H9 (cell line): ENCODE results near the gene SLC18B1. TPM values are rescaled to one million over a fixed set of nuclear protein-coding genes. Genes with fewer than 3 reads are reported as not detected.

ENCODE experiments used
- DNase-seq: peaks from one replicate; pipeline ENCODE4 v3.0.0-alpha.2; 2017
- H2AFZ ChIP-seq: one replicate; pipeline ENCODE4 v1.6.1; 2013; ENCODE audit warnings: mild to moderate bottlenecking, low read length, control low read depth, moderate library complexity
- H2AK5ac ChIP-seq: 2 replicates; pipeline ENCODE4 v1.6.1; 2013; ENCODE audit warnings: low read length, control low read depth, mixed read lengths; ENCODE audit not compliant: insufficient read length
- H2BK120ac ChIP-seq: one replicate; pipeline ENCODE4 v1.6.1; 2013; ENCODE audit warnings: low read depth, mild to moderate bottlenecking, low read length, control low read depth, inconsistent platforms; ENCODE audit not compliant: poor library complexity, severe bottlenecking
- H2BK12ac ChIP-seq: 2 replicates; pipeline ENCODE4 v1.6.1; 2013; ENCODE audit warnings: low read length, control low read depth, mixed read lengths, low read depth; ENCODE audit not compliant: insufficient read length
- H2BK15ac ChIP-seq: 2 replicates; pipeline ENCODE4 v1.6.1; 2013; ENCODE audit warnings: low read depth, low read length, control low read depth
- H2BK20ac ChIP-seq: one replicate; pipeline ENCODE4 v1.6.1; 2013; ENCODE audit warnings: low read depth, mild to moderate bottlenecking, low read length, control low read depth, inconsistent platforms; ENCODE audit not compliant: poor library complexity, severe bottlenecking
- H2BK5ac ChIP-seq: 2 replicates; pipeline ENCODE4 v1.6.1; 2013; ENCODE audit warnings: low read length, control low read depth, mixed read lengths; ENCODE audit not compliant: insufficient read length
- H3K14ac ChIP-seq: 2 replicates; pipeline ENCODE4 v1.6.1; 2013; ENCODE audit warnings: low read length, control low read depth; ENCODE audit not compliant: insufficient read depth
- H3K18ac ChIP-seq: 2 replicates; pipeline ENCODE4 v1.6.1; 2013; ENCODE audit warnings: low read depth, mild to moderate bottlenecking, mixed read lengths, low read length, control low read depth; ENCODE audit not compliant: insufficient read length
- H3K23ac ChIP-seq: 2 replicates; pipeline ENCODE4 v1.6.1; 2013; ENCODE audit warnings: low read length, control low read depth, mixed read lengths, low read depth; ENCODE audit not compliant: insufficient read length
- H3K23me2 ChIP-seq: 2 replicates; pipeline ENCODE4 v1.6.1; 2013; ENCODE audit warnings: low read depth, mild to moderate bottlenecking, mixed read lengths, low read length, control low read depth; ENCODE audit not compliant: insufficient read length, poor library complexity, severe bottlenecking
- H3K27ac ChIP-seq: 2 replicates; pipeline ENCODE4 v1.5.1; 2013; ENCODE audit warnings: low read length, control low read depth, mixed read lengths, low read depth; ENCODE audit not compliant: insufficient read length
- H3K27me3 ChIP-seq: 2 replicates; pipeline ENCODE4 v1.6.1; 2013; ENCODE audit warnings: low read length, control low read depth, inconsistent platforms; ENCODE audit not compliant: insufficient read depth
- H3K4ac ChIP-seq: 2 replicates; pipeline ENCODE4 v1.6.1; 2013; ENCODE audit warnings: low read depth, mild to moderate bottlenecking, control low read depth, inconsistent platforms, low read length, moderate library complexity
- H3K4me1 ChIP-seq: 2 replicates; pipeline ENCODE4 v1.6.1; 2013; ENCODE audit warnings: low read length, control low read depth, inconsistent platforms; ENCODE audit not compliant: insufficient read depth
- H3K4me2 ChIP-seq: 2 replicates; pipeline ENCODE4 v1.6.1; 2013; ENCODE audit warnings: low read length, control low read depth, mixed read lengths; ENCODE audit not compliant: insufficient read length, insufficient read depth
- H3K56ac ChIP-seq: 2 replicates; pipeline ENCODE4 v1.6.1; 2013; ENCODE audit warnings: low read depth, mild to moderate bottlenecking, mixed read lengths, low read length, control low read depth; ENCODE audit not compliant: insufficient read length
- H3K79me1 ChIP-seq: 2 replicates; pipeline ENCODE4 v1.6.1; 2013; ENCODE audit warnings: low read depth, mild to moderate bottlenecking, moderate library complexity, low read length, control low read depth, inconsistent platforms; ENCODE audit not compliant: insufficient read depth, poor library complexity, severe bottlenecking
- H3K79me2 ChIP-seq: 2 replicates; pipeline ENCODE4 v1.6.1; 2013; ENCODE audit warnings: low read length, control low read depth, inconsistent platforms; ENCODE audit not compliant: insufficient read depth
- H3K9ac ChIP-seq: 2 replicates; pipeline ENCODE4 v1.6.1; 2013; ENCODE audit warnings: low read length, control low read depth, mixed read lengths; ENCODE audit not compliant: insufficient read length; ENCODE audit errors: extremely low read depth
- H3K9me3 ChIP-seq: one replicate; pipeline ENCODE4 v1.6.1; 2013; ENCODE audit warnings: low read depth, low read length, inconsistent platforms; ENCODE audit not compliant: control insufficient read depth
- H3T11ph ChIP-seq: one replicate; pipeline ENCODE4 v1.6.1; 2013; ENCODE audit warnings: mild to moderate bottlenecking, low read length, control low read depth, inconsistent platforms
- H4K20me1 ChIP-seq: one replicate; pipeline ENCODE4 v1.6.1; 2013; ENCODE audit not compliant: control insufficient read depth, insufficient read length, insufficient read depth
- H4K5ac ChIP-seq: 2 replicates; pipeline ENCODE4 v1.6.1; 2013; ENCODE audit warnings: low read depth, mild to moderate bottlenecking, mixed read lengths, low read length, control low read depth; ENCODE audit not compliant: insufficient read length
- H4K8ac ChIP-seq: replicated peaks from 2 replicates; pipeline ENCODE4 v1.6.1; 2013; ENCODE audit warnings: low read length, control low read depth, mixed read lengths, low read depth; ENCODE audit not compliant: insufficient read length
- H4K91ac ChIP-seq: 2 replicates; pipeline ENCODE4 v1.6.1; 2013; ENCODE audit warnings: low read depth, mild to moderate bottlenecking, moderate library complexity, mixed read lengths, low read length, control low read depth; ENCODE audit not compliant: insufficient read length
- H3K27ac Mint-ChIP-seq, 3 experiments: 2 replicates in 2 of 3; 3 replicates in 1 of 3; pipeline ENCODE4 v1.8.0; 2020 to 2021; ENCODE audit warnings: mixed read lengths in 3 of 3, mild to moderate bottlenecking in 1 of 3, moderate library complexity in 1 of 3
- H3K27me3 Mint-ChIP-seq: 2 replicates; pipeline ENCODE4 v1.8.0; 2021; ENCODE audit warnings: low read depth, mild to moderate bottlenecking, moderate library complexity, mixed read lengths
- H3K36me3 Mint-ChIP-seq, 3 experiments: 2 replicates in 2 of 3; 3 replicates in 1 of 3; pipeline ENCODE4 v1.8.0; 2020 to 2021; ENCODE audit warnings: low read depth in 3 of 3, mixed read lengths in 3 of 3; ENCODE audit not compliant: insufficient read depth in 1 of 3
- H3K4me1 Mint-ChIP-seq, 2 experiments: 2 replicates each; pipeline ENCODE4 v1.8.0; 2020; ENCODE audit warnings: mixed read lengths in 2 of 2
- H3K4me3 Mint-ChIP-seq, 2 experiments: 2 replicates in 1 of 2; 3 replicates in 1 of 2; pipeline ENCODE4 v1.8.0; 2020 to 2021; ENCODE audit warnings: mild to moderate bottlenecking in 2 of 2, mixed read lengths in 2 of 2, moderate library complexity in 1 of 2
- H3K9me3 Mint-ChIP-seq, 2 experiments: 2 replicates in 1 of 2; 3 replicates in 1 of 2; pipeline ENCODE4 v1.8.0; 2020; ENCODE audit warnings: mild to moderate bottlenecking in 2 of 2, mixed read lengths in 2 of 2, moderate library complexity in 1 of 2
- total RNA-seq: library from RNA; stranded (reverse); gene quantifications from 2 replicates; pipeline ENCODE4 v1.2.1, GENCODE V29; 2021
- TF ChIP-seq, protein P1 (sequence below): fragments of 200-600 bp; sonication (generic); conservative IDR thresholded peaks from 3 replicates; pipeline ENCODE4 v1.8.0; 2021; ENCODE audit warnings: antibody characterized with exemption, mild to moderate bottlenecking

SLC18B1 gene
- total RNA-seq, 1 experiment from 2014 or later, result 19.8 TPM

DNA sequence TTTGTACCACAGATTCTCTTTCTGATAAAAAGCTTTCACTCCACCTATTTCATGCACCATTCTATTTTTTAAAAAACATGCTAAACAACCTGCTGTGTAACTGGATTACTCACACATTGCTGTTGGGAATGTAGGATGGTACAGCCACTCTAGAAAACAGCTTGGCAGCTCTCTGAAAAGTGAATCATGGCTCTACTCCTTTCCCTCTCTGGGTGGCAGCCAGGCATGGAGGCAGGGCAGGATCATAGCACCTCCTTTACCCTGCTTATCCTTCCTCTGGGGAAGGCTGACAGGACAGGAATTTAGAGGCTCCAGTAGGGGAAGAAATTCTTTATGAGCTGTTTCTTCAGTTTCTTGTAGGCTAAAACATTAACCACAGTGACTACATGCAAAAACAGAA lies 34.1 kb downstream of the SLC18B1 start:
- H3K27me3 ChIP-seq, result no peaks in the 10 kb centered on the region
- no peak overlapping the region for H4K91ac ChIP-seq
- no peaks in the 10 kb centered on the region for H3K9me3 ChIP-seq
- H3K27ac ChIP-seq, result no peak overlapping the region
- H3K18ac ChIP-seq, result no peak overlapping the region
- no peak overlapping the region for H2BK5ac ChIP-seq
- H3K9ac ChIP-seq, result no peak overlapping the region
- peaks cover 0 to 2% (median 0%) of the 10 kb centered on the region in 3 experiments; a peak in 2 of 7 replicates for H3K36me3 Mint-ChIP-seq
- no peaks in the 10 kb centered on the region for H4K20me1 ChIP-seq
- no peak overlapping the region for H2AFZ ChIP-seq
- H3K4me1 ChIP-seq, result no peaks in the 10 kb centered on the region
- H4K5ac ChIP-seq, result no peak overlapping the region
- no peak overlapping the region for H4K8ac ChIP-seq
- H2BK120ac ChIP-seq, result no peak overlapping the region
- no peak overlapping the region for H3T11ph ChIP-seq
- H2BK15ac ChIP-seq, result no peak overlapping the region
- H2BK20ac ChIP-seq, result no peak overlapping the region
- H3K4me3 Mint-ChIP-seq, result no peak overlapping the region
- no peak overlapping the region for H3K14ac ChIP-seq
- no peak overlapping the region for H3K23ac ChIP-seq
- H3K27ac Mint-ChIP-seq, result no peak overlapping the region
- no peak for DNase-seq
- no peak overlapping the region for H2AK5ac ChIP-seq
- H3K9me3 Mint-ChIP-seq, result no peaks in the 10 kb centered on the region; a peak in 1 of 5 replicates
- no peak overlapping the region for H3K4me2 ChIP-seq
- H2BK12ac ChIP-seq, result no peak overlapping the region
- no peaks in the 10 kb centered on the region for H3K79me1 ChIP-seq
- H3K27me3 Mint-ChIP-seq, result no peaks in the 10 kb centered on the region
- H3K4ac ChIP-seq, result no peak overlapping the region
- TF ChIP-seq, protein P1, sequence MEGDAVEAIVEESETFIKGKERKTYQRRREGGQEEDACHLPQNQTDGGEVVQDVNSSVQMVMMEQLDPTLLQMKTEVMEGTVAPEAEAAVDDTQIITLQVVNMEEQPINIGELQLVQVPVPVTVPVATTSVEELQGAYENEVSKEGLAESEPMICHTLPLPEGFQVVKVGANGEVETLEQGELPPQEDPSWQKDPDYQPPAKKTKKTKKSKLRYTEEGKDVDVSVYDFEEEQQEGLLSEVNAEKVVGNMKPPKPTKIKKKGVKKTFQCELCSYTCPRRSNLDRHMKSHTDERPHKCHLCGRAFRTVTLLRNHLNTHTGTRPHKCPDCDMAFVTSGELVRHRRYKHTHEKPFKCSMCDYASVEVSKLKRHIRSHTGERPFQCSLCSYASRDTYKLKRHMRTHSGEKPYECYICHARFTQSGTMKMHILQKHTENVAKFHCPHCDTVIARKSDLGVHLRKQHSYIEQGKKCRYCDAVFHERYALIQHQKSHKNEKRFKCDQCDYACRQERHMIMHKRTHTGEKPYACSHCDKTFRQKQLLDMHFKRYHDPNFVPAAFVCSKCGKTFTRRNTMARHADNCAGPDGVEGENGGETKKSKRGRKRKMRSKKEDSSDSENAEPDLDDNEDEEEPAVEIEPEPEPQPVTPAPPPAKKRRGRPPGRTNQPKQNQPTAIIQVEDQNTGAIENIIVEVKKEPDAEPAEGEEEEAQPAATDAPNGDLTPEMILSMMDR, result no peak
- H3K56ac ChIP-seq, result no peak overlapping the region
- H3K4me1 Mint-ChIP-seq, result no peaks in the 10 kb centered on the region; a peak in 1 of 4 replicates
- H3K23me2 ChIP-seq, result peaks cover 2% of the 10 kb centered on the region
- no peaks in the 10 kb centered on the region for H3K79me2 ChIP-seq
